K562 (cell line): ENCODE results near the gene MSRB3. TPM values are rescaled to one million over a fixed set of nuclear protein-coding genes. Genes with fewer than 3 reads are reported as not detected.

Experiments used
- ATAC-seq: fragments of 200-7000 bp; cut with Tn5 transposase; 3 replicates; pipeline ENCODE4 v1.9.1; 2020; ENCODE audit warnings: moderate library complexity
- BruUV-seq: library from RNA; stranded (reverse); fragments of 400-500 nt; replicated peaks from 2 replicates; lab custom pipeline; 2021; lab: Mats Ljungman, UMichigan
- CTCF ChIA-PET: fragments of 300-600 bp; formaldehyde crosslinking; extraction: SDS; loops from one replicate; lab custom pipeline; 2021; ENCODE audit warnings: low intra/inter-chr PET ratio; lab: Yijun Ruan, JAX
- POLR2A ChIA-PET: fragments of 300-600, 350-650 bp; sonication (Branson Sonifier 250); formaldehyde crosslinking; extraction: SDS; loops from one replicate; lab custom pipeline; 2021; ENCODE audit warnings: antibody characterized with exemption, inconsistent platforms; lab: Yijun Ruan, JAX
- DNase-seq, 4 experiments: peaks; one replicate each; pipeline versions ENCODE4 v3.0.0 to v3.0.0-alpha.2; 2011 to 2018; ENCODE audit warnings: low spot score in 3 of 4, mixed read lengths in 3 of 4; ENCODE audit errors: extremely low read depth in 1 of 4
- FAIRE-seq: peaks from 2 replicates; lab custom pipeline; 2011; peaks lifted over from hg19 to GRCh38; lab: Jason Lieb, UNC
- H2AFZ ChIP-seq: 2 replicates; pipeline ENCODE4 v1.6.0; 2011; ENCODE audit warnings: low read depth, low read length, control low read depth, inconsistent platforms
- H3K27ac ChIP-seq: fragments of 200-600 bp; 3 replicates; pipeline ENCODE4 v1.8.0; 2011; ENCODE audit warnings: low read depth, mild to moderate bottlenecking, control low read depth, inconsistent platforms, low read length, moderate library complexity, mixed read lengths; ENCODE audit errors: extremely low read depth
- H3K27me3 ChIP-seq, 2 experiments: fragments of 300-600 bp in 1 of 2; 2 replicates in 1 of 2; 3 replicates in 1 of 2; pipeline versions ENCODE4 v1.6.0 to v1.8.0; 2011; ENCODE audit warnings: inconsistent platforms in 2 of 2, low read length in 2 of 2, mild to moderate bottlenecking in 1 of 2, mixed read lengths in 1 of 2, moderate library complexity in 1 of 2; ENCODE audit not compliant: control insufficient read depth in 2 of 2, insufficient read depth in 2 of 2
- H3K36me3 ChIP-seq: fragments of 300-600 bp; 3 replicates; pipeline ENCODE4 v1.8.0; 2011; ENCODE audit warnings: mild to moderate bottlenecking, low read length, inconsistent platforms; ENCODE audit not compliant: control insufficient read depth, insufficient read depth
- H3K4me1 ChIP-seq, 2 experiments: fragments of 200-600 bp in 1 of 2; replicated peaks in 1 of 2; 2 replicates in 1 of 2; 3 replicates in 1 of 2; pipeline versions ENCODE4 v1.5.1 to v1.8.0; 2011; ENCODE audit warnings: inconsistent platforms in 2 of 2, low read length in 2 of 2, mild to moderate bottlenecking in 1 of 2, mixed read lengths in 1 of 2, moderate library complexity in 1 of 2; ENCODE audit not compliant: control insufficient read depth in 2 of 2, insufficient read depth in 2 of 2
- H3K4me2 ChIP-seq: 2 replicates; pipeline ENCODE4 v1.6.1; 2011; ENCODE audit warnings: low read length, control low read depth, inconsistent platforms, mixed read lengths; ENCODE audit not compliant: insufficient read depth
- H3K4me3 ChIP-seq: fragments of 200-600 bp; sonication (generic), shearing (Covaris generic); 2 replicates; pipeline ENCODE4 v1.5.1; 2016; ENCODE audit warnings: control low read depth, inconsistent platforms
- H3K79me2 ChIP-seq: fragments of 200-600 bp; 3 replicates; pipeline ENCODE4 v1.8.0; 2011; ENCODE audit warnings: low read length, inconsistent platforms; ENCODE audit not compliant: control insufficient read depth, insufficient read depth
- H3K9ac ChIP-seq, 2 experiments: 2 replicates each; pipeline versions ENCODE4 v1.6.0 to v1.6.1; 2011; ENCODE audit warnings: low read depth in 2 of 2, low read length in 2 of 2, control low read depth in 1 of 2, inconsistent platforms in 1 of 2, mild to moderate bottlenecking in 1 of 2, mixed read lengths in 1 of 2; ENCODE audit not compliant: insufficient read depth in 1 of 2
- H3K9me1 ChIP-seq: one replicate; pipeline ENCODE4 v1.6.0; 2011; ENCODE audit warnings: inconsistent platforms, mild to moderate bottlenecking, low read length, moderate library complexity; ENCODE audit not compliant: control insufficient read depth, insufficient read depth
- H3K9me3 ChIP-seq: replicated peaks from 2 replicates; pipeline ENCODE4 v1.5.1; 2011; ENCODE audit warnings: low read depth, low read length, inconsistent platforms; ENCODE audit not compliant: control insufficient read depth, insufficient read depth
- H4K20me1 ChIP-seq: replicated peaks from 2 replicates; pipeline ENCODE4 v1.6.1; 2011; ENCODE audit warnings: low read length, inconsistent platforms, mixed read lengths; ENCODE audit not compliant: control insufficient read depth, insufficient read depth
- BHLHE40 ChIP-seq: IDR thresholded peaks from 2 replicates; pipeline ENCODE4 v1.6.1; 2011; ENCODE audit warnings: low read length, improper control_type of control experiment
- BRF1 ChIP-seq: IDR thresholded peaks from 3 replicates; pipeline ENCODE4 v1.6.1; 2011; ENCODE audit warnings: borderline replicate concordance, mild to moderate bottlenecking; ENCODE audit not compliant: insufficient read length; ENCODE audit errors: extremely low read depth
- DPF2 ChIP-seq: fragments of 450-650 bp; IDR thresholded peaks from 2 replicates; pipeline ENCODE4 v1.6.1; 2016
- NELFE ChIP-seq: IDR thresholded peaks from 2 replicates; pipeline ENCODE4 v1.6.1; 2011; ENCODE audit warnings: mild to moderate bottlenecking; ENCODE audit not compliant: insufficient read depth, insufficient read length
- WHSC1 ChIP-seq: IDR thresholded peaks from one replicate; pipeline ENCODE4 v1.6.1; 2012; ENCODE audit warnings: low read length, control low read depth, inconsistent platforms
- XRCC3 ChIP-seq: fragments of 450-650 bp; IDR thresholded peaks from 2 replicates; pipeline ENCODE4 v1.6.1; 2017; ENCODE audit warnings: mild to moderate bottlenecking, moderate library complexity
- ZKSCAN8 ChIP-seq: fragments of 200-800 bp; sonication (Bioruptor generic); IDR thresholded peaks from 2 replicates; pipeline ENCODE4 v1.6.1; 2016; ENCODE audit warnings: missing genetic modification characterization, missing compliant biosample characterization
- ZNF140 ChIP-seq: fragments of 250-450 bp; sonication (Bioruptor Pico); IDR thresholded peaks from 2 replicates; pipeline ENCODE4 v1.8.0; 2021; ENCODE audit warnings: moderate library complexity, mild to moderate bottlenecking, inconsistent platforms
- ZNF232 ChIP-seq: sonication (generic); formaldehyde crosslinking; IDR thresholded peaks from 2 replicates; pipeline ENCODE4 v1.8.0; 2022; ENCODE audit warnings: mild to moderate bottlenecking, missing genetic modification reagents
- ZNF24 ChIP-seq: fragments of 450-650 bp; IDR thresholded peaks from 2 replicates; pipeline ENCODE4 v1.6.1; 2016
- ZNF253 ChIP-seq: fragments of 250-450 bp; sonication (Bioruptor Pico); conservative IDR thresholded peaks from 2 replicates; pipeline ENCODE4 v1.6.1; 2021; ENCODE audit warnings: mild to moderate bottlenecking
- ZNF41 ChIP-seq: fragments of 250-450 bp; sonication (Bioruptor Pico); conservative IDR thresholded peaks from 2 replicates; pipeline ENCODE4 v1.4.0; 2020; ENCODE audit warnings: mild to moderate bottlenecking
- ZSCAN32 ChIP-seq: fragments of 450-650 bp; formaldehyde crosslinking; IDR thresholded peaks from 2 replicates; pipeline ENCODE4 v1.4.0; 2020; ENCODE audit warnings: mild to moderate bottlenecking, moderate library complexity
- WGBS: fragments of 100-300 bp; shearing (Covaris generic); methylation state at CpG from one replicate; pipeline ENCODE4 v1.1.6; 2016; ENCODE audit warnings: low coverage, mixed read lengths; ENCODE audit not compliant: insufficient coverage; ENCODE audit errors: missing lambda C conversion rate; 5-methylcytosine and 5-hydroxymethylcytosine counted together
- in situ Hi-C: fragments of 300-500 bp; cut with MboI; formaldehyde crosslinking; loops from 4 replicates; pipeline ENCODE4 v1.15.0; 2018; ENCODE audit warnings: inconsistent platforms, mixed read lengths
- intact Hi-C: fragments of 100-400 bp; cut with micrococcal nuclease; formaldehyde crosslinking; loops from 2 replicates; pipeline ENCODE4 v1.14.2; 2022
- polyA plus RNA-seq, 8 experiments: library from polyadenylated mRNA; depleted of rRNA in 4 of 8; stranded (reverse) in 5 of 8; unstranded in 3 of 8; fragments of >200 nt; fragmentation: Nextera tagmentation in 2 of 8; fragmentation: Illumina TruSeq in 1 of 8; extraction: Ambion mirVana in 2 of 8; extraction: Trizol in 1 of 8; gene quantifications; 2 replicates each; pipeline versions ENCODE4 v1.2.1 to v1.2.3, GENCODE V29; 2011 to 2014; ENCODE audit warnings: inconsistent platforms in 1 of 8, missing spikeins in 1 of 8
- total RNA-seq, 7 experiments: library from RNA; depleted of rRNA in 6 of 7; stranded (reverse); fragments of >200 nt in 6 of 7; fragmentation: Illumina TruSeq in 2 of 7; extraction: Trizol in 2 of 7; gene quantifications; 2 replicates each; pipeline versions ENCODE4 v1.2.1 to v1.2.3, GENCODE V29; 2011 to 2021; ENCODE audit warnings: low replicate concordance in 1 of 7
- TF ChIP-seq, protein P1 (sequence below): fragments of 450-650 bp; IDR thresholded peaks from 2 replicates; pipeline ENCODE4 v1.6.1; 2016; ENCODE audit warnings: low read depth, mild to moderate bottlenecking, moderate library complexity
- TF ChIP-seq, protein P2 (sequence below), 2 experiments: fragments of 200-800 bp in 1 of 2; sonication (Bioruptor generic) in 1 of 2; sonication (generic) in 1 of 2; formaldehyde crosslinking in 1 of 2; IDR thresholded peaks in 1 of 2; conservative IDR thresholded peaks in 1 of 2; 2 replicates each; pipeline versions ENCODE4 v1.5.0 to v1.6.1; 2016 to 2020; ENCODE audit warnings: missing compliant biosample characterization in 1 of 2, missing genetic modification characterization in 1 of 2, missing genetic modification reagents in 1 of 2

MSRB3 gene
- total and polyA plus RNA-seq, 9 of the 15 experiments (the other 6 are each of a cell fraction or from before 2014, with no cell fraction given): 0.04 TPM; not detected in 8

DNA sequence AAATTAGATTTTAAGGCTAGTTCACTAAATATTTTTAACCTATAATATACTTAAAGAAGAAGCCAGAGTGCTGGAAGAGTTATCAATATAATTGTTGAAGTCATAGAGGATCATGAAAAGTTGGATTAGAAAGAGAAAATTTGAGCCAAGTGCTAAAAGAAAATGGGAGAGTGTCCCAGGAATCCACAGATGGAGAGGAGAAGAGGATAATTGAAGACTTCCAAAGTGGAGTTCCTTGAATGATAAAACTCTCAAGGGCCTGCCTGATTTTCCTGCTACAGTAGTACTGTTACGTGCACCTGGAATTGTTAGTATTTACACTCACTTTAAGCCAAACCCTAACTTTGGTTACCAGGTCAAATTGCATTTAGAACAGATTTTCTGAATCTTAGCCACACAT is 113.2 kb downstream of the MSRB3 start:
- in situ Hi-C loops: no loop called here
- no peak overlapping the region for H3K27ac ChIP-seq
- CTCF ChIA-PET: no interaction called here

More for the DNA sequence above, 113.2 kb downstream of the MSRB3 start:
- FAIRE-seq (no peak), DNase-seq (no peak)
- BruUV-seq: no TSS peak
- no peaks in the 10 kb centered on the region for H3K9me3 ChIP-seq
- no peaks in the 10 kb centered on the region for H3K9me1 ChIP-seq
- TF ChIP-seq ZNF253 (CRISPR knock-in tag) (no peak), XRCC3 (no peak), ZKSCAN8 (CRISPR knock-in tag) (no peak), NELFE (no peak), BRF1 (no peak), ZSCAN32 (no peak), ZNF24 (no peak), ZNF232 (CRISPR knock-in tag) (no peak), DPF2 (no peak), ZNF41 (CRISPR knock-in tag) (no peak), BHLHE40 (no peak), ZNF140 (CRISPR knock-in tag) (no peak), WHSC1 (no peak)
- TF ChIP-seq, protein P1, sequence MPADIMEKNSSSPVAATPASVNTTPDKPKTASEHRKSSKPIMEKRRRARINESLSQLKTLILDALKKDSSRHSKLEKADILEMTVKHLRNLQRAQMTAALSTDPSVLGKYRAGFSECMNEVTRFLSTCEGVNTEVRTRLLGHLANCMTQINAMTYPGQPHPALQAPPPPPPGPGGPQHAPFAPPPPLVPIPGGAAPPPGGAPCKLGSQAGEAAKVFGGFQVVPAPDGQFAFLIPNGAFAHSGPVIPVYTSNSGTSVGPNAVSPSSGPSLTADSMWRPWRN: no peak
- TF ChIP-seq, protein P2, sequence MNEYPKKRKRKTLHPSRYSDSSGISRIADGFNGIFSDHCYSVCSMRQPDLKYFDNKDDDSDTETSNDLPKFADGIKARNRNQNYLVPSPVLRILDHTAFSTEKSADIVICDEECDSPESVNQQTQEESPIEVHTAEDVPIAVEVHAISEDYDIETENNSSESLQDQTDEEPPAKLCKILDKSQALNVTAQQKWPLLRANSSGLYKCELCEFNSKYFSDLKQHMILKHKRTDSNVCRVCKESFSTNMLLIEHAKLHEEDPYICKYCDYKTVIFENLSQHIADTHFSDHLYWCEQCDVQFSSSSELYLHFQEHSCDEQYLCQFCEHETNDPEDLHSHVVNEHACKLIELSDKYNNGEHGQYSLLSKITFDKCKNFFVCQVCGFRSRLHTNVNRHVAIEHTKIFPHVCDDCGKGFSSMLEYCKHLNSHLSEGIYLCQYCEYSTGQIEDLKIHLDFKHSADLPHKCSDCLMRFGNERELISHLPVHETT (CRISPR knock-in tag; conservative IDR thresholded peaks at IDR 0.05 in 1 of 2, IDR thresholded peaks at IDR 0.05 in 1 of 2): no peak
- TF ChIP-seq, all 486 proteins: peak for 0
- no peak for ATAC-seq
- WGBS: 0% methylated on average over 1 of the region's 1 CpG
- intact Hi-C loops: no loop called here
- H3K36me3 ChIP-seq: no peaks in the 10 kb centered on the region
- H3K27me3 ChIP-seq: no peaks in the 10 kb centered on the region
- no peaks in the 10 kb centered on the region for H3K4me1 ChIP-seq
- H3K79me2 ChIP-seq: no peaks in the 10 kb centered on the region
- no peak overlapping the region for H3K4me2 ChIP-seq
- no peak overlapping the region for H2AFZ ChIP-seq
- POLR2A ChIA-PET: no interaction called here
- H4K20me1 ChIP-seq: no peaks in the 10 kb centered on the region
- no peak overlapping the region for H3K9ac ChIP-seq
- no peak overlapping the region for H3K4me3 ChIP-seq
